NCI-H526 (cell line): ENCODE results near the gene AUH.
"Not testable (repeated sequence)": the region's sequence is repeated elsewhere in the genome, so short reads cannot be mapped to it uniquely, and the experiment has no call there.

Experiments used
- DNase-seq, 2 experiments: peaks; one replicate each; lab custom pipeline; 2025; lab: John Stamatoyannopoulos, UW

AUH gene

DNA sequence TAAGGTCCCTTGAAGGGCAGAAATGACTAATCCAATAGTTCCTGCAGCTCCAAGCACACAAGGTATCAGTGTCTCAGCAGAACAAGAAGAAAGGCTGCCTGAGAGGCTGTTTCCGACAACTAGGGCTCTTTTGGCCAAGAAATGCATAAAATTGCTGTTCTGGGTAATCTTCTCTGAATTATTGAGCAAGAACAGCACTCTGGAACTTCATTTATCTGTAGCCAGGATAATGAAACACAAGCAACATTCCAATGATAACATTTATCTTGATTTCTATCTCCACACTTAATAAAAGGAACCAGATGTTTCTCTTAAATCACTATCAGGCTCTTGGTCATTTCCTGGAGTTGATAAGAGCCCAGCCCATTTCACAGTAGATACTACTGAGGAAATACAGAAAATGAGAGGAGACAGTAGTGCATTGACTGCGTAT is 17.0 kb upstream of the AUH start:
- no peak for DNase-seq

DNA sequence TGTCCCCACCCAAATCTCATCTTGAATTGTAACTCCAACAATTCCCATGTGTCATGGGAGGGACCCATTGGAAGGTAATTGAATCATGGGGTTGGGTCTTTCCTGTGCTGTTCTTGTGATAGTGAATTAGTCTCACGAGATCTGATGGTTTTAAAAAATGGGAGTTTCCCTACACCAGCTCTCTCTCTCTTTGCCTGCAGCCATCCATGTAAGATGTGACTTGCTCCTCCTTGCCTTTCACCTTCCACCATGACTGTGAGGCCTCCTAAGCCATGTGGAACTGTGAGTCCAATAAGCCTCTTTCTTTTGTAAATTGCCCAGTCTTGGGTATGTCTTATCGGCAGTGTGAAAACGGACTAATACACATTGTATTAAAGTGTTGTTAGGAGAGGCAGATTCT is 16.3 kb upstream of the AUH start:
- DNase-seq = not testable (repeated sequence)

- no peak for DNase-seq
Measured at GRCh38 chr9:91376239-91376638, 14.5 kb upstream of the AUH start.

DNA sequence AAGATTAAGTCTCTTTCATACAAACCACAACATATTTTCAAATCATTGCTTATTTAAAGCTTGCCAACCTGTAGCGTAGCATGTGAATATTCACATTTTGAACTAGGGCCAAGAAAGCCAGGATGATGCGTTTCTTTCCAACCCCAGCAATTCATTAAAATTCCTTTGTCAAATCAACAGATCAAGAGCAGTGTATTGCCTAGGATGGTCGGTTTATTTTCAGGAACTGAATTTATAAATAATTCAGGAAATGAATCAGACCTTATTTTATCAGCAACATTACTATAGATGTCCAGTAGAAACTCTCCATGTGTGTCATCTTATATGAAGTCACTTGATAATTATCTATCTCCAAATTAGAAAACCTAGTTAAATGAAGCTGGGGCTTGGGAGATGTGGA is 13.2 kb upstream of the AUH start:
- no peak for DNase-seq

DNA sequence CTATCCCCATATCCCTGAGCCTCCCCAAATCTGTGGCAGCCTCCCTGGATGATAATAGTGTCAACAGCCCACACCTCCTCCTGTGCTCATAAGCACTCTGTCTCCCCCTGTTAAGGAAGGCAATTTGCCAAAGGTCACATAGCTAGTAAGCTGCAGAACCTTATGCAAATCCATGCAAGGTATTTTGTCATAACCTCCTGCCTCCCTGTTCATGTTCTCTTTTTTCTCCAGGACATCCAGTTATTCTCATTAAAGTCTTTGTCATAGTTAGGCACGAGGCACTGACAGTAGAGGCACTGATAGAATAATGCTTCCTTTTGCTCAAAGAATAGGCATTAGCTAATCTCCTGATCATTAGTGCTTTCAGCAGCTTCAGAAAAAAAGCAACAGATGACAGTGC is 10.2 kb upstream of the AUH start:
- peak in 1 of 2 experiments; percentile 29 for DNase-seq

DNA sequence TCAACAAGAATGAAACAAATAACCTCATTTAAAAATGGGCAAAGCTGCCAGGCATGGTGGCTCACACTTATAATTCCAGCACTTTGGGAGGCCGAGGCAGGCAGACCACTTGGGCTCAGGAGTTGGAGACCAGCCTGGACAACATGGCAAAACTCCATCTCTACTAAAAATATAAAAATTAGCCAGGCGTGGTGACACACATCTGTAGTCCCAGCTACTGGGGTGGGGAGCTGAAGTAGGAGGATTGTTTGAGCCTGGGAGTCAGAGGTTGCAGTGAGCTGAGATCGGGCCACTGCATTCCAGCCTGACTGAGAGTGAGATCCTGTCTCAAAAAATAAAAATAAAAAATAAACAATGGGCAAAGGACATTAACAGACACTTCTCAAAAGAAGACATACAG is 8.3 kb upstream of the AUH start:
- not testable (repeated sequence) for DNase-seq

GRCh38 chr9:91364702-91365101 is 3.0 kb upstream of the AUH start:
- no peak for DNase-seq

DNA sequence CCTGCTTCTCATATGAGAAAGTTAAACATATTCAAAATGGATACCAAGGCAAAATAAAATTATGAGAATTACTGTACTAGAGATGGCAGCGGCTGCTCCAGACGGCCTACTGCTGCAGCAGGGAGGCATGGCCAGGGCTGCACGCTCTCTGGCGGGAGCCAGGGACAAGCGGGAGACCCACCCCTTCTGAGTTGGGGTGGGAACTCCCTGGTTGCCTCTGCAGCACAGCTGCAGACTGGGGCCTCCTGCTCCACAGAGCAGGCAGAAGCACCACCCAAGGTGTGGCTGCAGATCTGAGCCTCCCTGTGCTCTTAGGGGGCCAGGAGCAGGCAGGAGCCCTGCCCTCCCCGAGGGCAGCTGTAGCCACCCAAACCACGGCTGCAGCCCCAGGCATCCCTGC is 2.3 kb upstream of the AUH start:
- DNase-seq = no peak

- peak in 1 of 2 experiments; percentile 25 for DNase-seq
Measured at GRCh38 chr9:91362051-91362611, 413 bp upstream of the AUH start.

- DNase-seq = no peak
Measured at GRCh38 chr9:91360551-91361290, 997 bp downstream of the AUH start.

DNA sequence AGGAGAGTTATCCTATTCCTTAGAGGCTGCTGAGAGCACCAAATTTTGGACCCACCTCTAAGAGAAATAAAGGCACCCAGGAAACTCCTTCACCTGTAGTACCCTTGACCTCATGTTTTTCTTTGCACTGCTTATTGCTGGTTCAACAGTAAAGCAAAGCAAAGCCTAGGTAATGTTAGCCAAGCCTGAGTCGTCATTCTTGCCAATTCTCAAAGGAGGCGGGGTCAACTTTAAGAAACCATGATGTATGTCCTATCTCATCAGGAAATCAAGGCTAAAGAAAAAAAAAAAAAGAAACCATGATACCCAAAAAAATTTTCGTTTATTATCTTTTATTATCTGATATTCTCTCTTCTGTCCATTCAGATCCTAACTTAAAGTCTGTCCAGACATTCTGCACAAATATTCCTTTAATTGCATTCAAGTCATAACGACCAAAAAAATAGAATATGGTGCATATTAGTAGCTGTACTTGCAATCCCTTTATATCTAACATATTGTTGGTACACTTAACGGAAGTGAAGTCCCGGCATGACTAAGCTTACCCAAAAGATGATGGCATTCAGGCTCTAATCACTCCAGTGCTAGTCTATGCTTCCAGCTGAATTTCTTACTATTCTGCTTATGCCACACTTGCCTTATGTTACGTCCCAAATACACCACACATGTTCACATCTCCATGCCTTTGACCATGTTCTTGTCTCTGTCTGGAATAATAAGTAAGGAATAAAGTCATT is 1.8 kb downstream of the AUH start:
- DNase-seq = no peak

GRCh38 chr9:91359083-91359482 is 2.6 kb downstream of the AUH start:
- DNase-seq = no peak

DNA sequence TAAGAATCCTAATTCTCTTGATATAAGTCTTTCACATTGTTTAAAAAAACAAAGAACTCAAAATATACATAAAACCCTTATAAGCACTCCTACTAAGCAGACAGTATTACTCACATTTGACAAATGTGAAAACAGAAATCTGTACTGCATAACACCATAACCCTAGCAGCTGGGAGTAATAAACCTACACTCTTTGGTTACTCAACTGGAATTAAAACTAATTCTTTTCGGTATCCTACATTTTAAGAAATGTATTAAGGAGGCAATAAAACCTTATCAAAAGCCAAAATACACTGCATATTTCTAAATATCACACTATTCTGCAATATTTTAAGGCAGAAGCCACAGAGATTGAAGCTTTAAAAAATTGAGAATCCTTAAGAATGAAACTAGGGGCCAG is 6.8 kb downstream of the AUH start:
- DNase-seq = no peak

GRCh38 chr9:91349115-91349555 is 12.6 kb downstream of the AUH start:
- DNase-seq = no peak

- DNase-seq = peak in 1 of 2 experiments; percentile 3
Measured at GRCh38 chr9:91348191-91348807, 13.4 kb downstream of the AUH start.

DNA sequence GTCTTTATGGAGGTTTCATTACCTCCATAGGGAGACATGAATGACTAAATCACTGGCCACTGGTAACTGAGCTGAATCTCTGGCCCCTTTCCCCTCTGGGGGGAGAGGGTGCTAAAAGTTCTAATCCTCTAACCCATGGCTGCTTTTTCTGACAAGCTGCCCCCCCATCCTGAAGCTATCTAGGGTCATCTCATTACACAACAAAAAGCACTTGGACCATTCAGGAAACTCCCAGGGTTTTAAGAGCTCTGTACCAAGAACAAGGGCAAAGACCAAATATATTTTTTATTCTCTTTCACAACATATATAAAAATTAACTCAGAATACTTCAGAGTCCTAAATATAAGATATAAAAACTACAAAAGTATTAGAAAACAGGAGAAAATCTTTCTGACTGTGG is 14.3 kb downstream of the AUH start:
- DNase-seq = no peak

- no peak for DNase-seq
Measured at GRCh38 chr9:91346644-91347043, 15.1 kb downstream of the AUH start.

DNA sequence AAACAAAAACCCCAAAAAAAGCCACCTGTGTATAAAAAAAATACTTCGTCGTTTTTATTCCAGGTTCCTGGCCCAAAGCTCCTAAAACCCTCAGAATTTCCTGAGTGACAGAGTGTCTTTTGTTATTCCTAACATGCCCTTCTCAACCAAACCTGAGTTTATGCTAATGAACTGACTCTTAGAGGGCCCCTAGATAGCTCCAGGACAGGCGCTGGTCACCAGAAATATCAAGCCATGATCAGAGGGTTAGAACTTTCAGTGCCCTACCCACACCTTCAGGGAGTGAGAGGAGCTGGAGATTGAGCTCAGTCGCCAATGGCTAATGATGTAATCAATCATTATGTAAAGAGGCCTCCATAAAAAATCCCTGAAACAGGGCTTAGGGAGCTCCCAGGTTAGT is 15.7 kb downstream of the AUH start:
- DNase-seq = no peak

GRCh38 chr9:91342575-91342974 is 19.1 kb downstream of the AUH start:
- DNase-seq = no peak

- DNase-seq = no peak
Measured at GRCh38 chr9:91341749-91342148, 20.0 kb downstream of the AUH start.

DNA sequence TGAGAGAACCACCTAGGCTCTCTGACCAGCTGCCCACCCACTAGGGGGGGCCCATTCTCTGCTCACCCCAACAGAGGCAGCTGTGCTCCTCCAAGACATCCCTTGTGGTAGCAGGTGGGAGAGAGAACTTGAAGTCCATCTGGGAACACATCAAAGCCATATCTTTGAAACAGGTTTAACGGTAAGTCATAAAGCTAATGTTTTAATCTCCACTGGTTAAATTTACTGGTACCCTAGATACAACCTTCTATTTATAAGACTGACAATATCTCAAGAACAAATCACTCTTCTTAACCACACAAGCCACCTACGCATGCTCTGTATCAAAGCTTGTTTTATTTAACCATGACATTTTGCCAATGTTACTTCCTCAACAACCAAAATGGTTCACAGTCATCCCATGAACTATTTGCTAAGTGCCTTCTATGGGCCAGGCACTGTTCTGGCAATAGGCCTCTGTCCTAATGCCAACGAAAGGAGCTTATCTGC is 20.4 kb downstream of the AUH start:
- no peak for DNase-seq

GRCh38 chr9:91340395-91340967 is 21.2 kb downstream of the AUH start:
- DNase-seq = no peak
